Inferior parietal cortex (tissue), 1 donor: ENCODE measurements around the gene SLMAP.
A peak's percentile ranks its signal among the peaks of the same experiment; 100 is the strongest.

Experiments used
- DNase-seq: peaks from one replicate; pipeline ENCODE4 v3.0.0-alpha.2; 2016; ENCODE audit errors: extremely low spot score

The SLMAP gene

GRCh38 chr3:57893156-57893555 lies 137.0 kb downstream of the SLMAP start:
- DNase-seq = no peak

- no peak for DNase-seq
Measured at GRCh38 chr3:57893668-57894067, 137.6 kb downstream of the SLMAP start.

- no peak for DNase-seq
Measured at GRCh38 chr3:57896031-57896430, 139.9 kb downstream of the SLMAP start.

- no peak for DNase-seq
Measured at GRCh38 chr3:57896691-57897090, 140.6 kb downstream of the SLMAP start.

- no peak for DNase-seq
Measured at GRCh38 chr3:57900786-57901185, 144.7 kb downstream of the SLMAP start.

- DNase-seq = no peak
Measured at GRCh38 chr3:57903124-57903890, 147.2 kb downstream of the SLMAP start.

GRCh38 chr3:57910990-57911389 lies 154.9 kb downstream of the SLMAP start:
- no peak for DNase-seq

- DNase-seq = no peak
Measured at GRCh38 chr3:57911593-57911992, 155.5 kb downstream of the SLMAP start.

- DNase-seq = no peak
Measured at GRCh38 chr3:57917601-57918000, 161.5 kb downstream of the SLMAP start.

- no peak for DNase-seq
Measured at GRCh38 chr3:57918123-57918837, 162.2 kb downstream of the SLMAP start.

- no peak for DNase-seq
Measured at GRCh38 chr3:57919987-57920386, 163.9 kb downstream of the SLMAP start.

GRCh38 chr3:57923101-57923500 lies 167.0 kb downstream of the SLMAP start:
- no peak for DNase-seq

- no peak for DNase-seq
Measured at GRCh38 chr3:57923752-57924151, 167.6 kb downstream of the SLMAP start.

- DNase-seq = no peak
Measured at GRCh38 chr3:57927166-57927565, 171.1 kb downstream of the SLMAP start.

- no peak for DNase-seq
Measured at GRCh38 chr3:57927916-57928315, 171.8 kb downstream of the SLMAP start.

GRCh38 chr3:57928511-57928910 lies 172.4 kb downstream of the SLMAP start:
- no peak for DNase-seq

GRCh38 chr3:57929988-57930387 lies 173.9 kb downstream of the SLMAP start:
- DNase-seq = no peak

- no peak for DNase-seq
Measured at GRCh38 chr3:57933602-57934001, 177.5 kb downstream of the SLMAP start.

- no peak for DNase-seq
Measured at GRCh38 chr3:57934373-57934772, 178.3 kb downstream of the SLMAP start.

- peak; percentile 15 for DNase-seq
Measured at GRCh38 chr3:57935539-57935938, 179.4 kb downstream of the SLMAP start.

- no peak for DNase-seq
Measured at GRCh38 chr3:57937092-57937491, 181.0 kb downstream of the SLMAP start.

- no peak for DNase-seq
Measured at GRCh38 chr3:57939775-57940174, 183.7 kb downstream of the SLMAP start.

GRCh38 chr3:57942388-57942787 lies 186.3 kb downstream of the SLMAP start:
- DNase-seq = no peak
